Measurements from ENCODE around the gene CIC.
A peak's percentile ranks its signal among the peaks of the same experiment; 100 is the strongest.

The CIC gene

GRCh38 chr19:42268704-42269477, at the start of gene CIC:
Gene CIC, plus strand, starts transcription at chr19:42269252. Its CDS starts 2,532 bp downstream, at chr19:42271784.
- peak; percentile 95 to 98 for DNase-seq (ENCODE audit: low read depth in 2 of 2, low spot score in 1 of 2)

- DNase-seq (ENCODE audit: low read depth in 2 of 2, low spot score in 1 of 2) = peak; percentile 89 to 95
Observed at GRCh38 chr19:42219812-42220750, 49.0 kb upstream of the CIC start, which contains the start of gene ZNF526. Gene ZNF526, plus strand, starts transcription at chr19:42220312. Its CDS starts 4,092 bp downstream, at chr19:42224404.

- no peak for DNase-seq (ENCODE audit: low read depth in 2 of 2, low spot score in 1 of 2)
Observed at GRCh38 chr19:42220751-42221097, 48.3 kb upstream of the CIC start.

- DNase-seq (ENCODE audit: low read depth in 2 of 2, low spot score in 1 of 2) = no peak
Observed at GRCh38 chr19:42224940-42225717, 43.9 kb upstream of the CIC start.

- no peak for DNase-seq (ENCODE audit: low read depth in 2 of 2, low spot score in 1 of 2)
Observed at GRCh38 chr19:42225718-42226292, 43.2 kb upstream of the CIC start.

- no peak for DNase-seq (ENCODE audit: low read depth in 2 of 2, low spot score in 1 of 2)
Observed at GRCh38 chr19:42226886-42227285, 42.2 kb upstream of the CIC start.

GRCh38 chr19:42228641-42229040, 40.4 kb upstream of the CIC start:
- DNase-seq (ENCODE audit: low read depth in 2 of 2, low spot score in 1 of 2) = no peak

- DNase-seq (ENCODE audit: low read depth in 2 of 2, low spot score in 1 of 2) = no peak
Observed at GRCh38 chr19:42229301-42229854, 39.7 kb upstream of the CIC start.

GRCh38 chr19:42229855-42230351, 39.1 kb upstream of the CIC start:
- DNase-seq (ENCODE audit: low read depth in 2 of 2, low spot score in 1 of 2) = no peak

GRCh38 chr19:42230571-42230970, 38.5 kb upstream of the CIC start:
- DNase-seq (ENCODE audit: low read depth in 2 of 2, low spot score in 1 of 2) = no peak

GRCh38 chr19:42232435-42232834, 36.6 kb upstream of the CIC start:
- no peak for DNase-seq (ENCODE audit: low read depth in 2 of 2, low spot score in 1 of 2)

- no peak for DNase-seq (ENCODE audit: low read depth in 2 of 2, low spot score in 1 of 2)
Observed at GRCh38 chr19:42233106-42233505, 35.9 kb upstream of the CIC start.

GRCh38 chr19:42233678-42234292, 35.3 kb upstream of the CIC start:
- no peak for DNase-seq (ENCODE audit: low read depth in 2 of 2, low spot score in 1 of 2)

GRCh38 chr19:42234364-42234763, 34.7 kb upstream of the CIC start:
- no peak for DNase-seq (ENCODE audit: low read depth in 2 of 2, low spot score in 1 of 2)

- no peak for DNase-seq (ENCODE audit: low read depth in 2 of 2, low spot score in 1 of 2)
Observed at GRCh38 chr19:42235181-42235580, 33.9 kb upstream of the CIC start.

GRCh38 chr19:42239544-42240220, 29.4 kb upstream of the CIC start:
- no peak for DNase-seq (ENCODE audit: low read depth in 2 of 2, low spot score in 1 of 2)

GRCh38 chr19:42241279-42241678, 27.8 kb upstream of the CIC start:
- DNase-seq (ENCODE audit: low read depth in 2 of 2, low spot score in 1 of 2) = no peak

GRCh38 chr19:42242069-42242511, 27.0 kb upstream of the CIC start:
- DNase-seq (ENCODE audit: low read depth in 2 of 2, low spot score in 1 of 2) = no peak

All from stimulated activated CD8-positive, alpha-beta memory T cell treated with anti-CD3 and anti-CD28 coated beads, Interleukin-4, amount 100 ng/mL, for 4 hours (primary cell).